NT2/D1 (cell line): ENCODE data around the gene BBX.

ENCODE experiments used
- SUZ12 ChIP-seq: IDR thresholded peaks from 2 replicates; pipeline ENCODE4 v1.6.1; 2011; ENCODE audit not compliant: insufficient read length, insufficient read depth; ENCODE audit errors: extremely low read depth
- YY1 ChIP-seq: IDR thresholded peaks from 2 replicates; pipeline ENCODE4 v1.6.1; 2011; ENCODE audit not compliant: insufficient read length, insufficient read depth
- ZNF274 ChIP-seq: IDR thresholded peaks from 2 replicates; pipeline ENCODE4 v1.6.1; 2011; ENCODE audit warnings: mild to moderate bottlenecking, low read depth, low read length

- TF ChIP-seq SUZ12 (no peak), YY1 (no peak), ZNF274 (no peak)
Measured at GRCh38 chr3:107829185-107829584, 306.4 kb downstream of the BBX start.
